ENCODE measurements around the gene TRABD. TPM values are rescaled to one million over a fixed set of nuclear protein-coding genes. Genes with fewer than 3 reads are reported as not detected.
"Not testable (repeated sequence)": the region's sequence is repeated elsewhere in the genome, so short reads cannot be mapped to it uniquely, and the experiment has no call there.

Gene TRABD, protein sequence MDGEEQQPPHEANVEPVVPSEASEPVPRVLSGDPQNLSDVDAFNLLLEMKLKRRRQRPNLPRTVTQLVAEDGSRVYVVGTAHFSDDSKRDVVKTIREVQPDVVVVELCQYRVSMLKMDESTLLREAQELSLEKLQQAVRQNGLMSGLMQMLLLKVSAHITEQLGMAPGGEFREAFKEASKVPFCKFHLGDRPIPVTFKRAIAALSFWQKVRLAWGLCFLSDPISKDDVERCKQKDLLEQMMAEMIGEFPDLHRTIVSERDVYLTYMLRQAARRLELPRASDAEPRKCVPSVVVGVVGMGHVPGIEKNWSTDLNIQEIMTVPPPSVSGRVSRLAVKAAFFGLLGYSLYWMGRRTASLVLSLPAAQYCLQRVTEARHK
- 16.3 and 26.3 TPM in 2 replicates for total RNA-seq
- 21.4 TPM for polyA plus RNA-seq (2012)

DNA sequence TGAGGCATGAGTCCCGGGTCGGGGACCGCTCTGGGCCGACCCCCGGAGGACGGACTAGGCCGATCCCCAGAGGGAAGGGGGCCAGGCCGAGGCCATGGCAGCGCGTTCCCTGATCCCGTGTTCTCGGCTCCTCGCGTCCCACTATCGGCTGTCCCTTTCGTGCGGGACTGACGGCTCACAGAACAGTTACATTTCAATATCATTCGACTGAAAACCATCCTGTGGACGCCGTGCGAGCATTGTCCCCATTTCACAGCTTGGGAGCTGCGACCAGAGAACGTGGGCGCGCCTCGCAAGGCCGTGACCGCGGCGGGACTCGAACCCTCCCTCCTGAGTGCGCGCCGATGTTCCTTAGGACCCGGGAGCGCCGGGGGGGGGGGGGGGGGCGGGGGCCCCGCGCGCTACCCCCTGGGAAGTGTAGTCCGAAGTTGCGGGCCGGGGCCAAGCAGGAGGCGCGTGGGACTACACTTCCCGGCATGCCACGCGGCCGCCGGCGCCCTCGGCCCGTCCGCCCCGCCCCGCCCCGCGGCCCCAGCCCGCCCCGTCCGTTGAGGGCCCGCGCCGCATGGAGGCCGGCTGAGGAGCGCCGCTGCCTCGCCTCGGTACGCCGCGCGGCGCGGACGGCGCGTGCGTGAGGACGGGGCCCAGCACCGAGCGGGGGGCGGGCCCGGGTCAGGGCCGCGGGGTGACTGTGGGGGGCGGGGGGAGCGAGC is at the start of gene TRABD:
Gene TRABD, plus strand, starts transcription at position 539 of the 713 bp plus-strand sequence. CDS start 7,148 bp downstream, outside the sequence.
- peak; percentile 88 for DNase-seq (ENCODE audit: low read depth)

DNA sequence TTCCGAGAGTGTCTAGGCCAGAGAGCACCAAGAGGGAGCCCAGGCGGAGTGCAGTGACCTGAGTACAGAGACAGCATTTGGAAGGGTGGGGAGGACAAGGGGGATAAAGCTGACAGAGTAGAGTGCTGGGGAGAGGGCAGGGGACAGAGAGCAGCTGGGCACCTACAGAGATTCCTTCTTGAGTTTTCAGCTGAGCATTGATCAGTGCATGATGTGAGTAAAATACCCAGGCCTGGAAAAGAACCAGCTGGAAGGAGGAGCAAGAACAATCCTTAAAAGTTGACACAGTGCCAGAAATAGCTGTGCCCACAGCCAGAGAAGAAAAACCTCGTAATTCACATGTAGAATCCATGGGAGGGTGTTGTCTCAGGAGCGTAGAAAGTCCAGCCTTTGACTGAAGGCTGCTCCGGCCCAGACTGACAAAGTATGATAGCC is 49.1 kb upstream of the TRABD start:
- DNase-seq (ENCODE audit: low read depth): peak; percentile 34

DNA sequence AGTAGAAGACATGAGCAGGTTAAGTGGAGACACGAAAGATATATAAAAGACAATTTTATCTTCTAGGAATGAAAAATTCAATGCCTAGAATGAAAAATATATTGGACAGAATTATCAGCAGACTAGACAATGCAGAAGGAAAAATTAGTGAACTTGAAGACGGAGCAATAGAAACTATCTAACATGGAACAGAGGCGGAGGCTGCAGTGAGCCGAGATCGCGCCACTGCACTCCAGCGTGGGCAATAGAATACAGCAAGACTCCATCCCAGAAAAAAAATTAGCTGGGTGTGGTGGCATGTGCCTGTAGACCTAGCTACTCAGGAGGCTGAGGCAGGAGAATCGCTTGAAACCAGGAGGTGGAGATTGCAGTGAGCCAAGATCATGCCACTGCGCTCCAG is 48.4 kb upstream of the TRABD start:
- not testable (repeated sequence) for DNase-seq (ENCODE audit: low read depth)

DNA sequence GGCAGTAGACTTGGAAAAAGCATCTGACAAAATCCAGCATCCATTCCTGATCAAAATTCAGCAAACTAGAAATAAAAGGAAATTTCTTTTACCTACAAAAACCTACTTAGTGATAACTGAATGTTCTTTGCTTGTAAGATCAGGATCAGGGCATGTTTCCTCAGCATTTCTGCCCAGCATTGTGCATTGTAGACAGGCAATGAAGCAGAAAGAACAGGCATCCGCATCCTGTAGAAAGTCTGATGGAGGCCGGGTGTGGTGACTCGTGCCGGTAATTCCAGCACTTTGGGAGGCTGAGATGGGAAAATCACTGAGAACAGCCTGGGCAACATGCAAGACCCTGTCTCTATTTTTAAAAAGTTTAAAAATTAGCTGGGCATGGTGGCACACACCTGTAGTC is 47.7 kb upstream of the TRABD start:
- DNase-seq (ENCODE audit: low read depth): no peak

DNA sequence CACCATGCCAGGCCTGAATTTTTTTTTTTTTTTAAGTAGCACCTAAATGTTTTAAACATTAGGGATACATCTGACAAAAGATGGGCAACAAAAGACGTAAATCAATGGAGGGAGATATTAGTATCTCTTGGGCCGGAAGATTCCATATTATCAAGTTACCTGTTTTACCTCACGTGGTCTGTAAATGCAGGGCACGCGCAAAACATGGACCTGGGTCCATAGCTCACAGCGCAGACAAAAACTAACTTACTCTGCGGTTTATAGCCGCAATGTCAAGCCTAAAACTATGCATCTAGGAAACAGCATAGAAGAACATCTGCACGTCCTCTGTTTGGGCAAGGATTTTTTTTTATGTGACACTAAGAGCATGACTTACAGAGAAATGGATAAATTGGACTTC is 46.7 kb upstream of the TRABD start:
- DNase-seq (ENCODE audit: low read depth): no peak

DNA sequence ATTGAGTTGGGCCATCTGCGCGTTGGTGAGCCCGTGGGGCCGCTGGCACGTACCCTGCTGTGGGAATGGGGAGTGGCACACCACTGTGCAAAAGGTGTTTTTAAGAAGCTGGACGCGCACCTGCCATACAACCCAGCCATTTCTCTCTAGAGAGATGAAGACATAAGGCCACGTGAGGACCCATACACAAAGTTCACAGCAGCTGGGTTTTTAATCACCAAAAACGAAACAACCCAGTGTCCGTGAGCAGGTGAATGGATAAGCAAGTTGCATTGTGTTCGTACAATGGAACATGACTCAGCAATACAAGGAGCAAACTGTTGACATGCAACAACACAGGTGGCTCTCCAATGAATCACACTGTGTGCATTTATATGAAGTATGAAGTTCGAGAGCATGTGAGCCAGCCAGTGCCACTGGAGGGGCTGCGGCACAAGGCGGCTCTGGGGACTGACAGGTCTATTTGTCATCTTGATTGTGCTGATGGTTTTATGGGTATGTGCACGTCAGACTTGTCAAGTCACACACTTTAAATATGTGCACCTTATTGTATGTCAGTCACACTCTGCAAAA is 45.8 kb upstream of the TRABD start:
- DNase-seq (ENCODE audit: low read depth): no peak

DNA sequence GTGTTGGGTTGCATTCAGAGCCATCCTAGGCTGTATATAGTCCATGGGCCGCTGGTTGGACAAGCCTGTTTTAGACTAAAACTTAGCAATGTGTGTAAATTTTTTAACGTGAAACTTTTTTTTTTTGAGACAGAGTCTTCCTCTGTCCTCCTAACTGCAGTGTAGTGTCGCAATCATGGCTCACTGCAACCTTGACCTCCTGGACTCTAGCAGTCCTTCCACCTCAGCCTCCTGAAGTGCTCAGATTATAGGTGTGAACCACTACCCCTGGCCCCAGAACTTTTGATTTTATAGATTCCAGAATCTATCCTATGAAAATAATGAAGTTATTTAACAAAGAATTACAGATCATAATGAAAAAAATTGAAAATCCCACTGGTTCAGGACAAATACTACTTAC is 45.1 kb upstream of the TRABD start:
- DNase-seq (ENCODE audit: low read depth): no peak

DNA sequence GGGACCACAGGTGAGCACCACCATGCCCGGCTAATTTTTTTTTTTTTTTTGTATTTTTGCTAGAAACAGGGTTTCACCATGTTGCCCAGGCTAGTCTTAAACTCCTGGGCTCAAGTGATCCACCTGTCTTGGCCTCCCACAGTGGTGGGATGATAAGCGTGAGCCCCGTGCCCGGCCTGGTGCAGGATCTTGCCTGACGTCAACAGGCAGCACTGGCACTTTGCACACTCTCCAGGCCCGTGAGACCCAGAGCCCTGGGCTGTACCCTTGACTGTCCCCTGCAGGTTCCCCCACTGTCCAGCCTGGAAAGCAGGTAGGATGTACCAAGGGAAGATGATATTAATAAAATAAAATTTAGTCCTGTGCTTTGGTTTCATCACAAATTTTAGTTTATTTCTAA is 44.3 kb upstream of the TRABD start:
- DNase-seq (ENCODE audit: low read depth): no peak

DNA sequence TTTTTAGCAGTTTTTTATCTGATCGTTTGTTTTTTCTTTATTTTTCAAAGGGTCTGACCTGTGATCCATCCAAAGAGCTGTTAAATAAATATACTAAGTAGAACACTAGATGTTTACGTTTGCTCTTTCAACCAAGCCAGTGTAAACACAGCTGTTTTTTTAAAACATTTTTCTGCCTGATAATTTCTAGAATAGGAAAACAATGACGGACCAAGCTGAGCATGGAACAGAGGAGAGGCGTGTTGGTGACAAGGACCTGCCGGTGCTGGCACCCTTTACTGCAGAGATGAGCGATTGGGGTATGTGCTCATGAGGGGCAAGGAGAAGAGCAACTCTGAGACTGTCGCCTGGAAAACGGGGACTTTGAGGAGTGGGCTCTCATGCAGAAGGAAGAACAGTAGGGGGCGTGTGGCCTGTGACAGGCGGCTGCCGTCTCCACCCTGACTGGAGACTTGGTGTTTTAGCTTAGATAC is 43.8 kb upstream of the TRABD start:
- DNase-seq (ENCODE audit: low read depth): no peak

DNA sequence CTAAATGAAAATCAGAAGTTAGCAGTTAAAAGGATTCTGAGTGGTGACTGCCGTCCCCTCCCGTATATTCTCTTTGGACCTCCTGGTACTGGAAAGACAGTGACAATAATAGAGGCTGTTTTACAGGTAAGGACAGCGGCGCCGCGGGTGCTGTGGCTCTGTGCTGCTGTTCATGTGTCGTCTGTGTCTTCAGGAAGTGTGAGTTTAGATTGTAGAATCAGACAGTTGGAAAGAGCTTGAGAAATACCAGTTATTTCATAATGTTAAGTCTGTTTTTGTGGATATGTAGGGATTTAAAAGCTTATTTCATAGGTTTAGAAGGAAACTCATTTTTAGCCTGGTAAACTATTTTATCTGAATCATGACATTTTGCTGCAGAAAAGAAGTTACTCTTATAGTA is 42.6 kb upstream of the TRABD start:
- no peak for DNase-seq (ENCODE audit: low read depth)

DNA sequence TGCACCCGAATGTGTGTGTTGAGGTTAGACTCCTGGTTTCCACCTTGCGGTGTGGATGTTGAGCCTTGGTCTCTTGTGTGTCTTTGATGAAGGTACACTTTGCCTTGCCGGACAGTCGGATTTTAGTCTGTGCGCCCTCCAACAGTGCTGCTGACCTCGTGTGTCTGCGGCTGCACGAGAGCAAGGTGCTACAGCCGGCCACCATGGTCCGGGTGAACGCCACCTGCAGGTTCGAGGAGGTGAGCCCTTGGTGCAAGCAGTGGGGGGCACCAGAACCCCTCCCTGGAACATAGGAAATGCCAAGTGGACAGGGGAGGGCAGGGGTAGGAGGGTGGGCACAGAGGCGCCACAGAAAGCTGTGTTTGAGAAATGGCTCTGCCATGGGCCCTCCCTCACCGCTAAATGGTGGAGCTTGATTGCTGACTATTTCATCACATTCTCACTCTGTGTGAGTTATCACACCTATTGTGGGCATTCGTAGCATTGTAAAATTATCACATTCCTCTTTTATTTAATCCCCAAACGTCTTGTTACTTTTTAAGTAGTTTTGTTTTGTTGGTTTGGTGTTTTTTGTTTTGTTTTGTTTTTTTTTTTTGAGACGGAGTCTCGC is 41.6 kb upstream of the TRABD start:
- no peak for DNase-seq (ENCODE audit: low read depth)

DNA sequence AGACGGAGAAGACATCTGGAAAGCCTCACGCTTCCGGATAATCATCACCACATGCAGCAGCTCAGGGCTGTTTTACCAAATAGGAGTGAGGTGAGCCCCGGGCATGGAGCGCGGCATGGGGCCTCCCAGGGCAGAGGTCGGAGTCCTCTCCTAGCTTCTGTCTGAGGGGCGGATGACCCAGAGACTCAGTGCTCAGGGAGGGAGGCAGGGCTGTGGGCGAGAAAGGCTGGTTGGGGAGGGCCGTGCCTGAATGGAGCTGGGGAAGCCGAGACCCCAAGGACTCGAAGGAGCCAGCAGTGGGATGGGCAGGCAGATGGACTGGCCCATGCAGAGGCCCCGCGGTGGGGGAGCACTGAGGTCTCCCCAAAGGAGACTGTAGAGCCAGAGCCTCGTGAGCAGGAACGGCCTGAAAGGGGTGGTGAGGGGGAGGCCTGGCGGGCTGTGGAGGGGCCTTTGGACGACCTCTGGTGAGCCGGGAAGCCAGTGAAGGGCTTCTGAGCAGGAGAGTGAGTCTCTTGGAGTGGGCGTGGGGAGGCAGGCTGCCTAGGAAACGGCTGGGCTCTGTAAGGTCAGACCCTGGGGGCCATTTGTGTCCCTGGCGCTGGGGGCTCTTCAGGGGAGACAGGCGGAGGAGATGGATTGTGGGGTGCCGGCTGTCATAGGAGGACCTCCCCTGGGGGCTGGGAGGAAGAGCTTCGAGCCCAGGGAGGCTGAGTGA is 39.8 kb upstream of the TRABD start:
- DNase-seq (ENCODE audit: low read depth): no peak

DNA sequence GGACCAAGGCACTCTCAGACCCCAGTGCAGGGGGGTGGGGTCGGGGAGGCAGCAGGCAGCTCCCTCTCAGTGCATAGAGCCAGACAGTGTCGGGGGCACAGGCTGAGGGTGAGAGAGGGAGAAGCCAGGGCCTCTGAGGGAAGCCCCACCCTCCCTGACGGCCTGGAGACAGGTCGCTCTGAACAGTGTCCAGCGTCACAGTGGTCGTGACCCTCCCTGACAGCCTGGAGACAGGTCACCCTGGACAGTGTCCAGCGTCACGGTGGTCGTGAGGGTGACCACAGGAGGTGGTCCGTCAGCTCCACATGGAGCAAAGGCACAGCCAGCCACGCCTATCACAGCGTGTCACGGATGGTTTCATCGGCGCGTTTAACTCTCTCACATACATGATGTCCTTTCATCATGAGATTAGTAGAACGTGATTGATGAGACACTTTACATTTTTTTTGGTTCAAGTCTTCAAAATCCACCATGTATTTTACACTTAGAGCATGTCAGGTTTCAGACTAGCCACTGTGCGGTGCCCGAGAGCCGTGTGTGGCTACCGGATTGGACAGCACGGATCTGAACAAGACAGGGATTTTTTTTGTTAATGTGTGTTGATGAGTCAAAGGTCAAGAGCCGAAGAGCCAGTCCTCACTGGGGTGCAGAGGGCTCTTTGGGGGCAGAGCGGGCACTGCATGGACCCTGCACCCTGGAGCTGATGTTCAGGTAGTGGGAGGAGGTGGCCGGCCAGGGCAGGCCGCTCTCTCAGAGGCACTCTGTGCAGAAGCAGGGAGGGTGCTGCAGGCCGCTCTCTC is 39.1 kb upstream of the TRABD start:
- DNase-seq (ENCODE audit: low read depth): peak; percentile 59

DNA sequence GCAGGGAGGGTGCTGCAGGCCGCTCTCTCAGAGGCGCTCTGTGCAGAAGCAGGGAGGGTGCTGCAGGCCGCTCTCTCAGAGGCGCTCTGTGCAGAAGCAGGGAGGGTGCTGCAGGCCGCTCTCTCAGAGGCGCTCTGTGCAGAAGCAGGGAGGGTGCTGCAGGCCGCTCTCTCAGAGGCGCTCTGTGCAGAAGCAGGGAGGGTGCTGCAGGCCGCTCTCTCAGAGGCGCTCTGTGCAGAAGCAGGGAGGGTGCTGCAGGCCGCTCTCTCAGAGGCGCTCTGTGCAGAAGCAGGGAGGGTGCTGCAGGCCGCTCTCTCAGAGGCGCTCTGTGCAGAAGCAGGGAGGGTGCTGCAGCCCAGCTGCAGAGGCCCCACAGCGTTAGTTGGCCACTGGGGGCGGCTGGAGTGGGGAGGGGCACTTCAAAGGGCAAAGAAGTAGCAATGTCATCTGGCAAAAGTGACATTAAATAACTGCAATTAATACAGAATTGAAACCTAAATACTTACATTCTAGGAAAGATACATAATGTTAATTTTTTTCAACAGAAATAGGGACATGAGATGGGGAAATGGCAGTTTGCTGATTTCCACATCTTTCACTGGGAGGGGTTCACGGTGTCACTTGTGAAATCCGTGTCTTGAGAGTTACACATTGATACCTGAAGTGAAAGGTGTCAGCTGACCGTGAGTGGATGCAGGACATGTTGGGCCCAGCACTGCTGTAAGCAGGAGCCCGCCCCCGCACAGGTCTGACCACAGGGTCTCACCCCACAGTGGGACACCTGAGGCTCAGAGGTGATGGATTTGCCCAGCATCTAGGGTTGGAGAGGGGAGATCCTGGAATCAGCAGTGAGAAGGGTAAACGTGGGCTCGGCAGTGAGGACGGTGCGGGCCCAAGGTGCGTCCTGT is 38.2 kb upstream of the TRABD start:
- not testable (repeated sequence) for DNase-seq (ENCODE audit: low read depth)

DNA sequence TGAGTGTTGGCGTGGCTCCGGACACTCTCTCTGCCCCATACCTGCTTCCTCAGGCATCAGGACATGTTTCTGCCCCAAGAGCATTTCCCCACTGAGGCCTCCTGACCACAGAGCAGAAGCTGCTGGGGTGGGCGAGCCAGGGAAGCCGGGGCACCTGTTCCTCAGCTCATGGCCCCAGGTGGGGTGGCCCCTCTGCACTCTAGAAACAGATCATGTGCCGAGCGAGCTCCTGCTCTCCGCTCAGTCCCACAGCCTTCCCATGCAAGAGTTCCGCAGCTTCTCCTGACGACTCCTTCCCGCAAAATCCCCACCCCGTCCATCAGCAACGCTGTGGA is 37.6 kb upstream of the TRABD start:
- no peak for DNase-seq (ENCODE audit: low read depth)

DNA sequence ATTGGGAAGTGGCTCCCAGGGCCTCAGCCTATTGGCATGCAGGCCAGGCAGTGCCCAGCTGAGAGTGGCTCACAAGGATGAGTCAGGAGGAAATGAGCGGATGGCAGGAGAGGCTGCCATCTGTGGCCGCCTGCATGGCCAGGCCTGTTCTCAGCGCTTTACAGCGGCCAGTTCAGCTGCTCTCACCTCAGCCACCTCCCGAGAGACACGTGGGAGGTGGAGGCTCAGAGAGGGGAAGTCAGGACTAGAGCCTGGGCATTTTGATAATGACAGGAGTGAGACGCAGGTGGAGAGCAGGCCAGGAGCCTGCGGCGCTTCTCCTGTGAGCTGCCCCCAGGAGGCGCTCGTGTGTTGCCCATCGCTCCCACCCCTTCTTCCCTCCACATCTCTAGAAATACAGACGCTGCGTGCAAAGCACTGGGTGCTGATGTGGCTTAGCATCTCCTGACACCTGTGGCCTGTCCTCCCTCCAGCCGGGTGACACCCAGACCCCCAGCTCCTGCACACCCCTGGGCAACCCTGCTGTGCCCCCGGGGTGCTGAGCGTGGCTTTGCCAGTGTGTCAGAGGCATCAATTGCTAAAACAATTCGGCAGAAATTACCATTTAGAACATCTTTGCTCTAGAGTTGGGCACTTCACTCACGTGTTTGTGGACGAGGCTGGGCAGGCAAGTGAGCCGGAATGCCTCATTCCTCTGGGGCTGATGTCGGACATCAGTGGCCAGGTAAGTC is 36.6 kb upstream of the TRABD start:
- DNase-seq (ENCODE audit: low read depth): peak; percentile 53

DNA sequence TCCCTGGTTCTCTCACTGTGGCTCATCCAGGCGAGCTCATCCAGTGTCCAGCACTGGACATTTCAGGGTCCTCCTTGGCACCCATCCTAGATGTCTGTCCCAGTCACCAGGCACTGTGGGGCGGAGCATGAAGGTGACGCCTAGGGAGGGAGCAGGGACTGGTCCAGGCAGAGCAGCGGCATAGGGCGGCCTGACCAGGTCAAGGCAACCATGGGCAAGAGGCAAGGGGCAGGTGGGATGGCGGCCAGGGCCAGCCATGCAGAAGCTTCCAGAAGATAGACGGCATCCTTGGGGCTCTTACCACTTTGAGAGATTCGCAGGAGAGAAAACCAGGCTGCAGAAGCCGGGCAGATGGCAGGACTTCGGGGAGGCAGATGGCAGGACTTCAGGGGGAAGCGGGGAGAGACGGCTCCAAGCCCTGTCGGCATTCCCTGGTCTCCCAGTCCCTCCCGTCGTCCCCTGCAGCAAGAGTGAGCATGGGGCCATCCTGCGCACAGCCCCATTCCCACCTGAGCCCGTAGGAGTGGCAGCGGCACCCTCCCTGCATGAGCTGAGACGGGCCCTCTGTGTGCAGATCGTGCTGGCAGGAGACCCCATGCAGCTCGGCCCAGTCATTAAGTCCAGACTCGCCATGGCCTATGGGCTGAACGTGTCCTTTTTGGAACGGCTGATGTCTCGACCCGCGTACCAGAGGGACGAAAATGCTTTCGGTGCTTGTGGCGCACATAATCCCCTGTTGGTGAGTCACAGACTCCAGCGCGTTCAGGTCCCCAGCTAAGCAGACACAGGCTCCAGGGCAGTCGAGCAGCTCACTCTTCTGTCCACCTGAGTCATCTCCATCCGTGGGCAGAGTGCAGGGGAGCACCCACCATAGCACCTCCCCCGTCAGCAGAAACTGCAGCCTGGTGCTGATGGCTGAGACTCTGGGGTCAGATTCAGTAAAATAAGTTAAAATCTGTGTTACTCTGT is 35.3 kb upstream of the TRABD start:
- no peak for DNase-seq (ENCODE audit: low read depth)

Data from myocyte (in vitro differentiated cells).